Osteoblast (primary cell): Measurements from ENCODE around the gene DDX5. TPM values are rescaled to one million over a fixed set of nuclear protein-coding genes. Genes with fewer than 3 reads are reported as not detected.

Experiments
- DNase-seq: peaks from one replicate; pipeline ENCODE4 v3.0.0; 2011; ENCODE audit warnings: low spot score, mixed read lengths; ENCODE audit not compliant: insufficient read length; ENCODE audit errors: missing footprints
- H2AFZ ChIP-seq: 2 replicates; pipeline ENCODE4 v1.6.0; 2011; ENCODE audit warnings: mild to moderate bottlenecking, low read length
- H3K27ac ChIP-seq: 2 replicates; pipeline ENCODE4 v1.5.1; 2011; ENCODE audit warnings: mild to moderate bottlenecking, low read depth, low read length, moderate library complexity
- H3K27me3 ChIP-seq: 2 replicates; pipeline ENCODE4 v1.6.0; 2012; ENCODE audit warnings: mild to moderate bottlenecking, control low read depth, inconsistent platforms, low read length, moderate library complexity; ENCODE audit not compliant: insufficient read depth
- H3K36me3 ChIP-seq: 2 replicates; pipeline ENCODE4 v1.5.1; 2011; ENCODE audit warnings: mild to moderate bottlenecking, low read length, control low read depth, moderate library complexity; ENCODE audit not compliant: insufficient read depth
- H3K4me1 ChIP-seq: 2 replicates; pipeline ENCODE4 v1.5.1; 2011; ENCODE audit warnings: mild to moderate bottlenecking, low read length, control low read depth, moderate library complexity; ENCODE audit not compliant: insufficient read depth
- H3K4me2 ChIP-seq: 2 replicates; pipeline ENCODE4 v1.6.0; 2011; ENCODE audit warnings: mild to moderate bottlenecking, low read length; ENCODE audit not compliant: insufficient read depth
- H3K4me3 ChIP-seq: fragments of 200-600 bp; sonication (generic); 3 replicates; pipeline ENCODE4 v1.5.1; 2012; ENCODE audit warnings: mild to moderate bottlenecking, low read length, inconsistent platforms; ENCODE audit not compliant: insufficient read depth
- H3K79me2 ChIP-seq: 2 replicates; pipeline ENCODE4 v1.6.0; 2012; ENCODE audit warnings: mild to moderate bottlenecking, low read length, control low read depth, inconsistent platforms; ENCODE audit not compliant: insufficient read depth
- H3K9me3 ChIP-seq: 2 replicates; pipeline ENCODE4 v1.5.1; 2011; ENCODE audit warnings: low read depth, low read length, control low read depth
- H4K20me1 ChIP-seq: 2 replicates; pipeline ENCODE4 v1.6.0; 2012; ENCODE audit warnings: mild to moderate bottlenecking, low read length, control low read depth; ENCODE audit not compliant: insufficient read depth
- total RNA-seq: library from RNA; depleted of rRNA; stranded (reverse); fragments of >200 nt; gene quantifications from 2 replicates; pipeline ENCODE4 v1.2.3, GENCODE V29; 2012
- TF ChIP-seq, protein P1 (sequence below): IDR thresholded peaks from 2 replicates; pipeline ENCODE4 v1.5.1; 2011; ENCODE audit warnings: mild to moderate bottlenecking, low read depth, low read length, moderate library complexity; ENCODE audit errors: extremely low read depth

The DDX5 gene
- total RNA-seq, 1 donor, result 291 TPM

DNA sequence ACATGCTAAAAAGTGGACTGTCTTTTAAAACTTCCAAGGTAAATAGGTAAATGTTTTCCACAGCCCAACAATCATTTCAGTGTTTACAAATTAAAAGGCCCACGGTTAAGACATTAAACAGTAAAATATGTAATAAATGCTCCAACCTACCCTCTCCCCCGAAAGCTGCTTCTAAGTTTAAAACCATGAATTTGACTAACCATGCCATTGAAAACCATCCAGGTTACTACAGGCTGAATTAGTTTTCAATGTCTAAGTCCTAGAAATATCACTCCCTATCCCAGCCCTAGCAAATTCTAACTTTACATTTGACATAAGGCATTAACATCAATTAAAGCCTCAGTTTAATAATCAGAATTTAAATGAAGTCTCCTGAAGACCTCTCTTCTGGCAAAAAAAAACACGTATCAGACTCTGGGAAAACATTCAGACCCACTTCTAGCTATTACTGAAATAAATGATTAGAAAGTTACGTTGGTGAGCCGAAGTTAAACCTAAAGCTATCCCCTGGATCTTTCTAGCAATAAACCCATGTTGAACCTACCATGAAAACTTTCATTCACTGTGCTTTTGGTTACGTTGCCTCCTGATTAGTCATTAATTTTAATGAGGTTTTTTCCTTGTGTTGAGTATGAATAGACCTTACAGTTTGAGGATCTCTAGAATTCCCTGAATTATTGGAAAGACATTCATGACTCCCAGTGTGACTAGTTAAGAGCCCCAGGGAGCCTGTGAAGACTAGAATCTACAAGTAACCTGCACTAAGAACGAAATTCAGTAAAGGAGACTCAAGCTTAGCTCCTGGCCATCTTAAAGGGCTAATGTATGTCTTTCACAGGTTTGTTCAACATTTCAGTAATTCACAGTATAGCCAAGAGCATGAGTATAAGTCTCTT is 7.5 kb downstream of the DDX5 start:
- Histone ChIP-seq H3K27ac (peak overlapping the region; percentile 61), H3K4me3 (no peak overlapping the region), H2AFZ (no peak overlapping the region), H3K4me1 (peaks cover 76% of the 10 kb centered on the region), H3K4me2 (peak overlapping the region; percentile 98), H3K79me2 (peaks cover 65% of the 10 kb centered on the region), H3K9me3 (no peaks in the 10 kb centered on the region), H3K27me3 (no peaks in the 10 kb centered on the region), H3K36me3 (peaks cover 61% of the 10 kb centered on the region), H4K20me1 (peaks cover 56% of the 10 kb centered on the region)
- TF ChIP-seq, protein P1, sequence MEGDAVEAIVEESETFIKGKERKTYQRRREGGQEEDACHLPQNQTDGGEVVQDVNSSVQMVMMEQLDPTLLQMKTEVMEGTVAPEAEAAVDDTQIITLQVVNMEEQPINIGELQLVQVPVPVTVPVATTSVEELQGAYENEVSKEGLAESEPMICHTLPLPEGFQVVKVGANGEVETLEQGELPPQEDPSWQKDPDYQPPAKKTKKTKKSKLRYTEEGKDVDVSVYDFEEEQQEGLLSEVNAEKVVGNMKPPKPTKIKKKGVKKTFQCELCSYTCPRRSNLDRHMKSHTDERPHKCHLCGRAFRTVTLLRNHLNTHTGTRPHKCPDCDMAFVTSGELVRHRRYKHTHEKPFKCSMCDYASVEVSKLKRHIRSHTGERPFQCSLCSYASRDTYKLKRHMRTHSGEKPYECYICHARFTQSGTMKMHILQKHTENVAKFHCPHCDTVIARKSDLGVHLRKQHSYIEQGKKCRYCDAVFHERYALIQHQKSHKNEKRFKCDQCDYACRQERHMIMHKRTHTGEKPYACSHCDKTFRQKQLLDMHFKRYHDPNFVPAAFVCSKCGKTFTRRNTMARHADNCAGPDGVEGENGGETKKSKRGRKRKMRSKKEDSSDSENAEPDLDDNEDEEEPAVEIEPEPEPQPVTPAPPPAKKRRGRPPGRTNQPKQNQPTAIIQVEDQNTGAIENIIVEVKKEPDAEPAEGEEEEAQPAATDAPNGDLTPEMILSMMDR, result no peak
- DNase-seq, result no peak

DNA sequence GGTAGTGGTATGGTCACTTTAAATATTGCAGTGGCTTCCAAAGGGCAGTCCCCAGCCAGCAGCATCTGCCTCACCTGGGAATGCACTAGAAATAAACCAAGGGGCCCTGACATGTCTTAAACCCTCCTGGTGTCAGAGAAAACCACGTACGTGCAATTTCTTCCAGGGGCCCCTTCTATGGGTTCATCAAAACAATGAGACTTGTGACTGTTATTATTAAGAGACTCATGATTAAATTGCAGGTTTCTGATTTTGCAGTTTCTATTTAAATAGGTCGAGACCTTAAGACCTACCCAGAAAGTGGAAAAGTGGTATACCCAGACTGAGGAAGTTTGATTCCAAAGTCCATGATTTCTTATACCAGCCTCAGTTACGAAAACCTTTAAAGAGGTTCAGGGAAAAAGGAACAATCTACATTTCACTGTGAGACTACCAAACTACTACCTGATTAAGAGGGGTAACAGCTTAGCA is 8.5 kb downstream of the DDX5 start:
- Histone ChIP-seq H3K27me3 (no peaks in the 10 kb centered on the region), H3K36me3 (peaks cover 58% of the 10 kb centered on the region), H4K20me1 (peaks cover 46% of the 10 kb centered on the region), H3K4me2 (peak overlapping the region; percentile 98), H3K4me3 (peak overlapping the region; percentile 83), H3K9me3 (no peaks in the 10 kb centered on the region), H3K27ac (peak overlapping the region; percentile 61), H2AFZ (no peak overlapping the region), H3K79me2 (peaks cover 58% of the 10 kb centered on the region), H3K4me1 (peaks cover 67% of the 10 kb centered on the region)
- no peak for DNase-seq
- TF ChIP-seq, protein P1, result no peak

DNA sequence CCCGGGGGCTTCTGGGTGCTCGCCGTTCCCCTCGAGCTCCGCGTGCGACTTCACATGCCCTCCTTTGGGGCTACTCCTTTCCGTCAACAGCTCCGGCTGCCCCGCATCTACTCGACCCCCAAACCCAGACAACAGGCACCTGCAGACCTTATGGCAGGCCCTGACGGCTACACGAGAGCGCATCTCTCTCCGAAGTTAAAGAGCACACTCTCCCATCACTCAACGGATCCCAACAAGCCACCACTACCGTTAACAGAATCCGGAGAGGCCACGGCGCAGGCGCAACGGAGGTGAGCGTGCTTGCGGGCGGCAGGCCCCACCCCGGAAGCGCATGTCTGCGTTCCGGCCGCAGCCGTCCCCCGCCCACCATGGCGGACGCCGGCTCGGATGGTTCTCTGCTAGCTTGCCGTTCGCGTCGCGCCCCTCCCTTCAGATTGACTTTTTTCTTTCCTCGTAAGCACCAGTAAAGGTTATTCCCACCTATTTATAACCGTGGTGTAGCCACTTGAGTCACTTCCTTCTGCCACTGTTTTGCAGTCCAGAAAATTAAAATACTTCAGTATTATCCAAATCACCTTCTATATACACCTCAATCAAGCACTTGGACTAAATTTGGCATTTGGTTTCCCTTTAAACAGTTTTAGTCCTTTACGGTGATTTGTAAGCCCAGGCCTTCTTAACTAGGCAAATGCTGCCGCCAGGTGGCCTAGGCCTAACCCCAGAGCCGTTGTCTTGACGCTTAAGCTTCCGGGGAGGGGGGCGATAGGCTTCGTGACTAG is 9.1 kb downstream of the DDX5 start, which contains the start of gene POLG2:
TSS of gene POLG2 (minus strand) at position 269 of the 779 bp plus-strand sequence. CDS start at position 183, 86 bp downstream.
- H3K36me3 ChIP-seq, result peaks cover 52% of the 10 kb centered on the region
- TF ChIP-seq, protein P1, result peak; percentile 52
- H3K79me2 ChIP-seq, result peaks cover 52% of the 10 kb centered on the region
- peak within 1 kb of the TSS; percentile 98 for H3K4me2 ChIP-seq
- H3K27me3 ChIP-seq, result no peaks in the 10 kb centered on the region
- peak within 1 kb of the TSS; percentile 61 for H3K27ac ChIP-seq
- H4K20me1 ChIP-seq, result peaks cover 40% of the 10 kb centered on the region
- H2AFZ ChIP-seq, result peak within 1 kb of the TSS; percentile 66
- H3K4me3 ChIP-seq, result peak within 1 kb of the TSS; percentile 83
- peaks cover 60% of the 10 kb centered on the region for H3K4me1 ChIP-seq
- no peaks in the 10 kb centered on the region for H3K9me3 ChIP-seq
- DNase-seq, result peak; percentile 94
